ENCODE data around the gene SLC30A7.
"Not testable (repeated sequence)": the region's sequence is repeated elsewhere in the genome, so short reads cannot be mapped to it uniquely, and the experiment has no call there.

Gene SLC30A7

DNA sequence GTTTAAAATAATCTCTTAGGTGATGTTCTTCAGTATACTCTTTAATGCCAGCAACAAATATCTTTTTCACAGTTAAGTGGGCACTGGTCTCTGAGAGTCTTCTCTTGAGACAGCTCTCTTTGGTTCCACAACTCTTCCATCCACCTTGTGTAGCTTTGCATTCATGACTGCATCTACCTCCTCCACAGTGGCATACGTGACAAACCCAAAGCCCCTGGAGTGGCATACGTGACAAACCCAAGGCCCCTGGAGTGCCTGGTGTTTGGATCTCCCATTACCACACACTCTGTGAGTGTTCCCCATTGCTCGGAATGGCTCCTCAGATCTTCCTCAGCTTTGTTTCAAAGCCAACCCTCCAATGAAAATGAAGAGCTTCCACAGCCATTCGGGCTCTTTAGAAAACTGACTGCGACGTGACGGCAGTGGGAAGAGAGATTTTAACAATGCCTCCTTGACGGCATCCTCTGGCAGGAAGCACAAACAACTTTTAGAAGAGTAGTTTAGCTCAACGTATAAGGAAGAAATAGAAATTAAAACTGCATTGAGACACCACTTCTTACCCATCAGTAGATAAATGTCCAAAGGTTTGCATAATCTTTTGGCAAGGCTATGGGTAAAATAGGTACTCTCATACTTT is 45.8 kb downstream of the SLC30A7 start:
- no peak for DNase-seq

GRCh38 chr1:100942304-100943046 is 46.6 kb downstream of the SLC30A7 start:
- DNase-seq = no peak

- no peak for DNase-seq
Measured at GRCh38 chr1:100943533-100943932, 47.6 kb downstream of the SLC30A7 start.

DNA sequence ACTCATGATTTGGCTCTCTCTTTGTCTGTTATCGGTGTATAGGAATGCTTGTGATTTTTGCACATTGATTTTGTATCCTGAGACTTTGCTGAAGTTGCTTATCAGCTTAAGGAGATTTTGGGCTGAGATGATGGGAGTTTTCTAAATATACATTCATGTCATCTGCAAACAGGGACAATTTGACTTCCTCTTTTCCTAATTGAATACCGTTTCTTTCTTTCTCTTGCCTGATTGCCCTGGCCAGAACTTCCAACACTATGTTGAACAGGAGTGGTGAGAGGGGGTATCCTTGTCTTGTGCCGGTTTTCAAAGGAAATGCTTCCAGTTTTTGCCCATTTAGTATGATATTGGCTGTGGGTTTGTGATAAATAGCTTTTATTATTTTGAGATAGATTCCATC is 50.2 kb downstream of the SLC30A7 start:
- DNase-seq = not testable (repeated sequence)

DNA sequence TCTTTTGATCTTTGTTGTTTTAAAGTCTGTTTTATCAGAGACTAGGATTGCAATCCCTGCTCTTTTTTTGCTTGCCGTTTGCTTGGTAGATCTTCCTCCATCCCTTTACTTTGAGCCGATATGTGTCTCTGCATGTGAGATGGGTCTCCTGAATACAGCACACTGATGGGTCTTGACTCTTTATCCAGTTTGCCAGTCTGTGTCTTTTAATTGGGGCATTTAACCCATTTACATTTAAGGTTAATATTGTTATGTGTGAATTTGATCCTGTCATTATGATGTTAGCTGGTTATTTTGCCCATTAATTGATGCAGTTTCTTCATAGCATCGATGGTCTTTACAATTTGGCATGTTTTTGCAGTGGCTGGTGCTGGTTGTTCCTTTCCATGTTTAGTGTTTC is 51.9 kb downstream of the SLC30A7 start:
- not testable (repeated sequence) for DNase-seq

DNA sequence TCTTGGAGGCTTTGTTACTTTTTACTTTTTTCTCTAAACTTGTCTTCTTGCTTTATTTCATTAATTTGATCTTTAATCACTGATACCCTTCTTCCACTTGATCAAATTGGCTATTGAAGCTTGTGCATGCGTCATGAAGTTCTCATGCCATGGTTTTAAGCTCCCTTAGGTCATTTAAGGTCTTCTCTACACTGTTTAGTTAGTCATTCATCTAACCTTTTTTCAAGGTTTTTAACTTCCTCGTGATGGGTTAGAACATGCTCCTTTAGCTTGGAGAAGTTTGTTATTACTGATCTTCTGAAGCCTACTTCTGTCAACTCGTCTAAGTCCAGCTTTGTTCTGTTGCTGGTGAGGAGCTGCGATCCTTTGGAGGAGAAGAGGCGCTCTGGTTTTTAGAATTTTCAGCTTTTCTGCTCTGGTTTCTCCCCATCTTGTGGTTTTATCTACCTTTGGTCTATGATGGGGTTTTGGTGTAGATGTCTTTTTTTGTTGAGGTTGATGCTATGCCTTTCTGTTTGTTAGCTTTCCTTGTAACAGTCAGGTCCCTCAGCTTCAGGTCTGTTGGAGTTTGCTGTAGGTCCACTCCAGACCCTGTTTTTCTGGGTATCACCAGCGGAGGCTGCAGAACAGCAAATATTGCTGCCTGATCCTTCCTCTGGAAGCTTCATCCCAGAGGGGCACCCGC is 53.0 kb downstream of the SLC30A7 start:
- DNase-seq = not testable (repeated sequence)

DNA sequence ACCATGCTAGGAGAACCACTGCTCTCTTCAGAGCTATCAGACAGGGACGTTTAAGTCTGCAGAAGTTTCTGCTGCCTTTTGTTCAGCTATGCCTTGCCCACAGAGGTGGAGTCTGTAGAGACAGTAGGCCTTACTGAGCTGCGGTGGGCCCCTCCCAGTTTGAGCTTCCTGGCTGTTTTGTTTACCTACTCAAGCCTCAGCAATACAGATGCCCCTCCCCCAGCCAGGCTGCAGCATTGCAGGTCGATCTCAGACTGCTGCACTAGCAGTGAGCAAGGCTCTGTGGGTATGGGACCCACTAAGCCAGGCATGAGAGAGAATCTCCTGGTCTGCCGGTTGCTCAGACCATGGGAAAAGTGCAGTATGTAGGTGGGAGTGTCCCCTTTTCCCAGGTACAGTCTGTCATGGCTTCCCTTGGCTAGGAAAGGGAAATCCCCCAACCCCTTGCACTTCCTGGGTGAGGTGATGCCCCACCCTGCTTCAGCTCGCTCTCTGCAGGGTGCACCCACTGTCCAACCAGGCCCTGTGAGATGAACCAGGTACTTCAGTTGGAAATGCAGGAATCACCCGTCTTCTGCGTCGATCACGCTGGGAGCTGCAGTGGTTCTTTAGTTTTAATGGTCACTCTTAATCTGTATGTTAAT is 53.7 kb downstream of the SLC30A7 start:
- peak in 1 of 2 experiments; percentile 44 for DNase-seq

- DNase-seq = no peak
Measured at GRCh38 chr1:100950337-100950736, 54.4 kb downstream of the SLC30A7 start.

DNA sequence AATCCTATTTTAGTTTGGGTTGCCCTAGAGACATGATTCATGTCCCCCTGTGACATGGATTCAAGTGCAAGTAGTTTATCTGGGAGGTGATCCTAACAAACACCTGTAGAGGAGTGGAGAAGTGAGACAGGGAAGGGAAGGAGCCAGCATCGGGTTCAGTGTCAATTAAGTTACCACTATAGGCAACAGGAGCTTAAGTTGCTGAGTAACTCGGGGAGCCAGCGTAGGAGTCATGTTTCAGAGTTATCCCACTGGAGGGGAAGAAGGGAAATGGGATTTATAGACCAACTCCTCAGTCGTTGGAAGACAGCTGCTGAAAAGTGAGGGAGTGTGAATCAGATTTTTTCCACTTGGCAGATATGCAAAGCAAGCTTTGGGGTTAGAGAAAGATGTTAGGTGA is 54.9 kb downstream of the SLC30A7 start:
- DNase-seq = no peak

GRCh38 chr1:100952104-100952745 is 56.3 kb downstream of the SLC30A7 start:
- DNase-seq = no peak

GRCh38 chr1:100952970-100953369 is 57.1 kb downstream of the SLC30A7 start:
- DNase-seq = not testable (repeated sequence)

- DNase-seq = no peak
Measured at GRCh38 chr1:100953960-100954730, 58.3 kb downstream of the SLC30A7 start.

GRCh38 chr1:100955322-100955721 is 59.4 kb downstream of the SLC30A7 start:
- no peak for DNase-seq

DNA sequence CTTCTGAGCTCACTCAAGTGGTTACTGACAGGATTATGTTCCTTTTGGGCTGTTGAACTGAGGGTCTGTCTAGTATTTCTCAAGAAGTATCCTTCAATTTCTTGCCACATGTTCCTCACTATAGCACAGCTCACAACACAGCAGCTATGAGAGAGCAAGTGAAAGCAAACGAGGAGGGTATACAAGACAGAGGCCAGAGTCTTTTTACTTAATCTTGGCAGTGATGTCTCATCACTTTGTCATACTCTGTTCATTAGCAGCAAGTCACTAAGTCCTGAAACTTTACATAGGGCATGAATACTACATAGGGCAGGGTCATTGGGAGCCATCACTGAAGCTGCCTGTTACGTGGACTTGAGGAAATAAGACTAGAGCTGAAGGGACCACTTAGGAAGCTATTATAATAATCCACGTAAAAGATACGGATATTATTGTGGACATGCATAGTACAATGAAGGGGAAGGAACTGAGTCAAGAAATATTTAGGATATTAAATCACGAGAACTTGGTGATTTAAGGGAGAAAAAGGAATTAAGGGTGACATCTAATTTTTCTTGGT is 63.7 kb downstream of the SLC30A7 start:
- DNase-seq = no peak

GRCh38 chr1:100960098-100960497 is 64.2 kb downstream of the SLC30A7 start:
- DNase-seq = no peak

DNA sequence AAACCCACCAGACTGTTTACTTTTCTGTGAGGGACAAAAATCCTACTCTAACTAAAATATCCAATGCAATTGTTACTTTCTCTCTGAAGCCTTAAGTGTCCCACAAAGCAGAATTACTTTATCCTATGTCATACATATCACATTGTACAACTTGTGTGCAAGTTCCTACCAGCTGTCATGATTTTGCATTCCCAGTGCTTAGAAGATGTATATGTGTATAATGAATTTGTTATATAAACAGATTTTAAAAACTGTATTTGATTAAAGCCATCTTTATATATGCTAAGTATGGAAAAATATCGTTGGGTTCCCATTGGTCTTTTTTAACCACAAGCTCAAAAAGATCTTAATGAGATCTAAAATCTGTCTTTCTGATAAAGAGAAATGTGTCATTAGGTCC is 72.7 kb downstream of the SLC30A7 start:
- DNase-seq = no peak

- no peak for DNase-seq
Measured at GRCh38 chr1:100969327-100969726, 73.4 kb downstream of the SLC30A7 start.

DNA sequence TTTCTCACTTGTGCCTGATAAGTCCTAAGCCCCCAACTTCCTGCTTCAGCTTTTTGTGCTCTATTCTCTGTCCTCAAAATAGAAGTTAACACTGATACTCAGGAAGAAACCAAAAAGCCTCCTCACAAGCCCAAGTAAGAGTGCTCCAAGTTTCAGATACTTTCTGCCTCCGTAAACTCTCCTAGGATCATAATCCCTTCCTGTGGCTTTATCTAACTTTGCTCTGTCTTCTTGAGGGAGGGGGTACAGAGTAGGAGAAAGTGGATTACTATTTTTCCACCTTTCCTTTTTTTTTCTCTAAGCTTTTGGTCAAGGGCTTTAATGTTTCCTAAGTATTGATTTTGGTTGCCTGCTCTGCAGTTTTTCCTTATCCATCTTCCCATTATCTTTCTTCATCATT is 75.1 kb downstream of the SLC30A7 start:
- DNase-seq = no peak

- no peak for DNase-seq
Measured at GRCh38 chr1:100972185-100972584, 76.3 kb downstream of the SLC30A7 start.

- no peak for DNase-seq
Measured at GRCh38 chr1:100976936-100977335, 81.0 kb downstream of the SLC30A7 start.

DNA sequence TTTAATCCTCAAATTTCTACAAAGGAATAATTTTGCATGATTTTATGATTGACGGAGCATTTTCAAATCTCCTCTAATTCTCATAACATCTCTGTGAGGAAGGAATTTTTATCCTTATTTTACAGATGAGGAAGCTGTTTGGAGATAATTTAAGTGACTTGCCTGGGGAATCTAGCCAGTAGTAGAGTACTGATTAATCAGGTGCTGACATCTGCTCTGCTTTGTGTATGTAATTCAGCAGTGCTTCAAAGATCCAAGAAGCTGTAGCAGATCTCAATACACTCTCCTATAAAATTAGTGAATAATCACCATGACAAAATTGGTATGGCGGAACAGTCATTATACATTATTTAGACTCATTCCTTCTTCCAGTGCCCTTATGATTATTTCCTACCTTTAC is 83.7 kb downstream of the SLC30A7 start:
- DNase-seq = no peak

- DNase-seq = no peak
Measured at GRCh38 chr1:100982793-100983192, 86.9 kb downstream of the SLC30A7 start.
